NCI-H2171 (cell line): ENCODE data around the gene PRUNE1.

Experiments used
- DNase-seq: peaks from one replicate; lab custom pipeline; 2025; lab: John Stamatoyannopoulos, UW

Gene PRUNE1

GRCh38 chr1:151050051-151050688, 41.9 kb downstream of the PRUNE1 start:
- DNase-seq = no peak

GRCh38 chr1:151051356-151052009, 43.2 kb downstream of the PRUNE1 start:
- DNase-seq = no peak

- no peak for DNase-seq
Measured at GRCh38 chr1:151054971-151055547, 46.8 kb downstream of the PRUNE1 start.

- DNase-seq = no peak
Measured at GRCh38 chr1:151055581-151055980, 47.3 kb downstream of the PRUNE1 start.

GRCh38 chr1:151056149-151056548, 47.9 kb downstream of the PRUNE1 start:
- no peak for DNase-seq

GRCh38 chr1:151058692-151059091, 50.4 kb downstream of the PRUNE1 start:
- DNase-seq = no peak

DNA sequence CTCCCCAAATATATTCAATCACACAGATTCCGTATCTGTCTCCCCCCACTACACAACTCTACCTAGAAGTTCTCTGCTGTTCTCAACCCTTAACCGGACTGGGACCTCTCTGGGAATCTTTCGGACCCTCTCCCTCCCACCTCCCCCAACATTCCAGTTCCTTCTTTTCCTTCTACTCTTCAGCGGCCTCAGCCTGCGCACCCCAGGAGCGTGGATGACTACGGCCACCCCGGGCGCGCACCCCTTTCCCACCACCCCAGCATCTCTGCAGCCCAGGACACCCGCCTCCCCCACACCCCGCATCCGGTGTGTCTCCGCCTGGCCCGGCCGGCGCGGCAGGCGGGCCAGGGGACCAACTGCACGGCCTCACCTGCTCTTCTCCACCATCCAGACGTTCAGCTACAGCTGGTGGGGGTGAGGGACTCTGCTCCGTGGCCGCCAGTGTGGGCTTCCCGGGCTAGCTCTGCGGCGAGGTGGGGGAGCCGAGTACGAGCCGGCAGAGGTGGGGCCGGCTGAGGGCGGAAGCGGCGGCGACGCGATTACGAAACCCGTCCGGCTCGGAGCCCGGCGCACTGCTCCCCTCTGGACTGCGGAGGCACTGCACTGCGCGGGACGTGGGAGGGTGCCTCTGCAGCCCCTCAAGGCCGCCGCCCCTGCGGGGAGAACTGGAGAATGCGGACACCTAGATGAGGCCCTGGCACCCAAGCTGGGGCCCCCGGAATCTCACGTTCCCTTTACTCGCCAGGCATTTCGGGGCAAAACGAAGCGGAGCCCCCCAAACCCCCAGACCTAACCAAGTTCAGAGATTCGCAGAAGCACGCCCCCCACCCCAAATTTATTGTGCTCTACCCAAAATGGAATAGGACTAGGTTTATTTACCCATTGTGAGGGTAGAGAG, 51.1 kb downstream of the PRUNE1 start, which contains the start of gene CDC42SE1:
CDC42SE1 (minus strand) TSS at position 514 of the 898 bp plus-strand sequence. CDS start 3,892 bp downstream, outside the sequence.
- peak; percentile 84 for DNase-seq

DNA sequence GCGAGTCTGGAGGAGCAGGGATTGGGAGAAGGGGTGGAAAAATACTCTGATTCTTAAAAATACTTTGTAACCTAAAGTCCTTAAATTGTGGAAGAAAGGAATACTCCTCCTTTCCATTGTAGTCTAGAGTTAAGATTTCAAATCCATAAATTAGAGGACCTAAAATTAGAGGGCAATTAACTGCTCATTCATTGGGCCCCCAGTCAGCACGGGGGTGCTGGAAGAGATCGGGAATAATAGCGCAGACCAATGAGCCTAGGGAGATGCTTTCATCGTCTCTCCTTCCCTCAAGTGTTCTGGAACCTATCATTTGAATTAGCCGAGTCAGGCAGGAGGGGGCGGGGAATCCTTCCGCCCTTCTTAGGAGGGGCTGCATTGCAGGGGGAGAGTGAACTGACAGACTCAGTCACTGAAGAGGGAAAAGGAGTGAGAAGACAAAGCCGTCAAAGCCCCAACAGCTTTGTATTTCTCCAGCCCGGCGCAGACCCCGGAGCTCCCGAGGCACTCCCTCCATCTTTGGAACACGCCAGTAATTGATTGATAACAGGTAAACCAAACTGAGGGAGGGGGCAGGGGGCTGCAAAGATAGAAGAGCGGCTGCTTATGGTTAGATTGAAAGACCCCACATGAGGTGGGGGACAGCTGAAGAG, 51.9 kb downstream of the PRUNE1 start, which contains the start of gene MLLT11:
MLLT11 (plus strand) TSS at position 391 of the 650 bp plus-strand sequence. CDS start 6,828 bp downstream, outside the sequence.
- peak; percentile 84 for DNase-seq

DNA sequence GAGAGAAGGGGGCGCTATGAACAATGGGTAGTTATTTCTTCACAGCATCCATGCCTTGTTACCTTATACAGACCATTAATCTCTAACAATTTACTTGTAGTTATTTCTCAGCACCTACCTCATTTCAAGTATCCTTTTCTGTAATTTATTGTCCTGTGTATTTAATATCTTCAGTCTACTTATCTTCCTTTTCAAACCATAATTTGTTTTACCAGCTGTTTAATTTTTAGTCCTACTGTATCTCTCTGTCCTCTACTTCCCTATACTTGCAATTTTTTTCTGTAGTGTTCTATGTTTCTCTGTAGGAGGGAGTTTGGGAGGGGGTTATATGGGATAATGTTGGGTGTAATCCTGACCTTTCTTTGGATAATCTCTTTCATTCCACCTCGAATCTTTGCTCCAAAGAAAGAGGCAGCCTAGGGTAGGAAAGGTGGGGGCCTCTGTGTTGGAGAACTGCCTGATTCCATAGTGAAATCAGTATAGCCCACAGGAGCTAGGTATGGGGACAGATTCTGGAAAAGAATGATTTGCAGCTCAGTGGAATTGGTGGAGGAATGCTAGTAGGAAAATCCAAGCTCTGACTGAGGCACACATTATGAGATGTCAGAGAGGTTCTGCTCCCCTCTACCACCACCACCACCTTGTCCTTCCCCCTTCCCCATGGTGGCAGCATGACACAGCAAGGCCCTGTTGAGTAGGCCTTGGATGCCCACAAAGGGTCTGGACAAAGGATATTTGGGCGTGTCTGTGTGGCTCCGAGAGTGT, 52.6 kb downstream of the PRUNE1 start:
- DNase-seq = no peak

DNA sequence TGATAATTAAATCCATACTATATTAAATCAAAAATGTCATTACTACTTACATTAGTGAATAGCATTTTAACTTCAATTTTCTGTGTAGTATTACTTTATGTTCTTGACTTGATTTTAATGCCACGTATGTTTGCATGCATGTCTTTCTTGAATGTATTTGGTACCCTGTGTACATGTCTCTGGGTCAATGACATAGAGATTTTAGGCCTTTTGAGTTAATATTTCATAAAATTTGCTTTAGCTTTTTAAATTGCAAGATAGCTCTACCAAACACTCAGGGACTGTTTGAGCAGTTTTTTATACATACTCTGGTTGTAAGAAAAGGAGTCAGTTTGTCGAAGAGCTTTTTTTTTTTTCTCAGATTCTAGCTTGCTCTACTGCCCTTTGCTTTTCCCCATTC, 53.5 kb downstream of the PRUNE1 start:
- no peak for DNase-seq

- DNase-seq = no peak
Measured at GRCh38 chr1:151062741-151063371, 54.6 kb downstream of the PRUNE1 start.

- DNase-seq = no peak
Measured at GRCh38 chr1:151065089-151065645, 56.9 kb downstream of the PRUNE1 start.

DNA sequence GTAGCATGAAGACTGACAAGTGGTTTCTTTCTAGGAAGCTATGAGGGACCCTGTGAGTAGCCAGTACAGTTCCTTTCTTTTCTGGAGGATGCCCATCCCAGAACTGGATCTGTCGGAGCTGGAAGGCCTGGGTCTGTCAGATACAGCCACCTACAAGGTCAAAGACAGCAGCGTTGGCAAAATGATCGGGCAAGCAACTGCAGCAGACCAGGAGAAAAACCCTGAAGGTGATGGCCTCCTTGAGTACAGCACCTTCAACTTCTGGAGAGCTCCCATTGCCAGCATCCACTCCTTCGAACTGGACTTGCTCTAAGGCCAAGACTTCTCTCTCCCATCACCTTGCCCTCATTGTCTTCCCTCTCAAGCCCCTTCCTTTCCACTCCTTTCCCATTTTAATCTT, 58.9 kb downstream of the PRUNE1 start:
- no peak for DNase-seq

DNA sequence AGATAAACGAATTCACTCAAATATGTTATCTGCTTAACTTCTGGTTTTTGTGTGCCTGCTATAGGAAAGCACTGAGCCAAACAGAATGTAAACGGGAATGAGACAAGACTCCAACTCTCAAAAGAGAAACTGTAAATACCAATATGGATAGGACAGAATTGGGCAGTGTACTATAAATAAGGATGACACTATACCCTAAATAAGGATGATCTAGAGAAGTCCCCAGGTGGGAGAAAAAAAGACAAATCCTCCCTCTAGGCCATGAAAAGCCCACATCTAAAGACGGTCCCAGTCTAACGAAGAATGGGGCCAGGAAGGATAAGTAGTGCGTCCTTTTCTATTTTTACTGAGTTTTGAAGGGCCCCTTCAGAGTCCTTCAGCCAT, 60.8 kb downstream of the PRUNE1 start:
- no peak for DNase-seq

GRCh38 chr1:151070474-151071276, 62.4 kb downstream of the PRUNE1 start, which contains the start of gene GABPB2:
Gene GABPB2 (plus strand): TSS chr1:151070761. CDS start chr1:151088190, 17,429 bp downstream.
- DNase-seq = peak; percentile 92

DNA sequence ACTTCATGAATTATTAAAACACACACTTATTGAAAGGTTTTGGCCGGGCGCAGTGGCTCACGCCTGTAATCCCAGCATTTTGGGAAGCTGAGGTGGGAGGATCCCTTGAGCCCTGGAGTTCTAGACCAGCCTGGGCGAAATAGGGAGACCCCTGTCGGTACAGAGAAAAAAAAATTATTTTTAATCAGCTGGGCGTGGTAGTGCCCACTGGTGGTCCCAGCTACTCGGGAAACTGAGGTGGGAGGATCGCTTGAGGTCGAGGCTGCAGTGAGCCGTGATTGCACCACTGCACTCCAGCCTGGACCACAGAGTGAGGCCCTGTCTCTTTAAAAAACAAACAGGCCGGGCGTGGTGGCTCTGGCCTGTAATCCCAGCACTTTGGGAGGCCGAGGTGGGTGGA, 64.0 kb downstream of the PRUNE1 start:
- DNase-seq = no peak
